ENCODE measurements around the gene COPS7A.

- TF ChIP-seq CTCF (conservative IDR thresholded peaks at IDR 0.05; ENCODE audit: low read length) (no peak), EZH2phosphoT487 (IDR thresholded peaks at IDR 0.05; ENCODE audit: borderline replicate concordance, low read depth, low read length) (no peak)
Observed at GRCh38 chr12:6770600-6770999, 46.8 kb downstream of the COPS7A start.
